ENCODE measurements around the gene MBD3L2B. TPM values are rescaled to one million over a fixed set of nuclear protein-coding genes. Genes with fewer than 3 reads are reported as not detected.

Gene MBD3L2B
- total and polyA plus RNA-seq, 2 donors (not counting 1 experiment from before 2014, with no cell fraction given) = not detected

- Histone ChIP-seq H3K27me3 (replicated peaks in 1 of 4; ENCODE audit: control extremely low read depth in 1 of 4, control insufficient read depth in 3 of 4, insufficient read depth in 4 of 4, low read length in 3 of 4) (no peaks in the 10 kb centered on the region), H4K20me1 (ENCODE audit: control insufficient read depth, insufficient read depth, low read length, poor library complexity, severe bottlenecking) (no peaks in the 10 kb centered on the region), H2AFZ (ENCODE audit: insufficient read depth, low read depth, low read length, poor library complexity, severe bottlenecking) (no peak overlapping the region), H3K9me3 (ENCODE audit: control extremely low read depth in 1 of 3, control insufficient read depth in 2 of 3, insufficient read depth in 1 of 3, low read length in 2 of 3) (peaks cover 0 to 4% (median 0%) of the 10 kb centered on the region in 3 donors), H3K36me3 (replicated peaks in 1 of 2; ENCODE audit: control extremely low read depth in 1 of 2, control insufficient read depth in 1 of 2, extremely low read depth in 1 of 2, insufficient read depth in 2 of 2, low read length in 1 of 2) (no peaks in the 10 kb centered on the region), H3K4me1 (ENCODE audit: control insufficient read depth in 2 of 2, insufficient read depth in 2 of 2, low read length in 2 of 2) (no peaks in the 10 kb centered on the region), H3K4me3 (ENCODE audit: control extremely low read depth in 1 of 5, extremely low read depth in 1 of 5, insufficient read depth in 1 of 5, low read depth in 2 of 5, low read length in 4 of 5) (no peak overlapping the region), H3K79me2 (ENCODE audit: control insufficient read depth, insufficient read depth, low read length) (no peaks in the 10 kb centered on the region), H3K9ac (ENCODE audit: low read length) (no peak overlapping the region), H3K27ac (ENCODE audit: low read length in 2 of 2) (no peak overlapping the region), H3K4me2 (replicated peaks; ENCODE audit: low read depth, low read length, poor library complexity, severe bottlenecking) (no peak overlapping the region)
- H3K4me1 Mint-ChIP-seq = no peaks in the 10 kb centered on the region
- no peaks in the 10 kb centered on the region for H3K27me3 Mint-ChIP-seq
- TF ChIP-seq CTCF (IDR thresholded peaks at IDR 0.05) (no peak), EZH2 (IDR thresholded peaks at IDR 0.05; ENCODE audit: borderline replicate concordance, insufficient read depth, low read depth, low read length, poor library complexity, severe bottlenecking) (no peak)
- no peak overlapping the region for H3K27ac Mint-ChIP-seq
- ChIA-PET CTCF (no interaction called here), POLR2A (no interaction called here)
- DNase-seq (no peak), ATAC-seq (ENCODE audit: low read depth) (no peak)
- intact Hi-C loops (cut with micrococcal nuclease) = no loop called here
- H3K4me3 Mint-ChIP-seq = no peak overlapping the region
- no peaks in the 10 kb centered on the region for H3K9me3 Mint-ChIP-seq (ENCODE audit: insufficient read depth)
- WGBS (ENCODE audit: insufficient coverage) = 99% methylated on average over 5 of the region's 12 CpGs
Observed at GRCh38 chr19:7010722-7011593, 10.3 kb downstream of the MBD3L2B start.

GRCh38 chr19:7007859-7008258 lies 13.4 kb downstream of the MBD3L2B start:
- H3K4me3 Mint-ChIP-seq = no peak overlapping the region
- H3K27me3 Mint-ChIP-seq = no peaks in the 10 kb centered on the region
- Histone ChIP-seq H3K4me1 (ENCODE audit: control insufficient read depth in 2 of 2, insufficient read depth in 2 of 2, low read length in 2 of 2) (no peaks in the 10 kb centered on the region), H2AFZ (ENCODE audit: insufficient read depth, low read depth, low read length, poor library complexity, severe bottlenecking) (no peak overlapping the region), H3K4me3 (ENCODE audit: control extremely low read depth in 1 of 5, extremely low read depth in 1 of 5, insufficient read depth in 1 of 5, low read depth in 2 of 5, low read length in 4 of 5) (no peak overlapping the region), H3K9me3 (ENCODE audit: control extremely low read depth in 1 of 3, control insufficient read depth in 2 of 3, insufficient read depth in 1 of 3, low read length in 2 of 3) (peaks cover 0 to 6% (median 0%) of the 10 kb centered on the region in 3 donors), H3K79me2 (ENCODE audit: control insufficient read depth, insufficient read depth, low read length) (no peaks in the 10 kb centered on the region), H3K9ac (ENCODE audit: low read length) (no peak overlapping the region), H4K20me1 (ENCODE audit: control insufficient read depth, insufficient read depth, low read length, poor library complexity, severe bottlenecking) (no peaks in the 10 kb centered on the region), H3K27me3 (replicated peaks in 1 of 4; ENCODE audit: control extremely low read depth in 1 of 4, control insufficient read depth in 3 of 4, insufficient read depth in 4 of 4, low read length in 3 of 4) (no peaks in the 10 kb centered on the region), H3K4me2 (replicated peaks; ENCODE audit: low read depth, low read length, poor library complexity, severe bottlenecking) (no peak overlapping the region), H3K27ac (ENCODE audit: low read length in 2 of 2) (no peak overlapping the region), H3K36me3 (replicated peaks in 1 of 2; ENCODE audit: control extremely low read depth in 1 of 2, control insufficient read depth in 1 of 2, extremely low read depth in 1 of 2, insufficient read depth in 2 of 2, low read length in 1 of 2) (no peaks in the 10 kb centered on the region)
- 0% methylated on average over 1 of the region's 4 CpGs for WGBS (ENCODE audit: insufficient coverage)
- ChIA-PET CTCF (no interaction called here), POLR2A (no interaction called here)
- no peak overlapping the region for H3K27ac Mint-ChIP-seq
- ATAC-seq (ENCODE audit: low read depth) (no peak), DNase-seq (peak; percentile 19)
- H3K9me3 Mint-ChIP-seq (ENCODE audit: insufficient read depth) = no peaks in the 10 kb centered on the region
- no peaks in the 10 kb centered on the region for H3K4me1 Mint-ChIP-seq
- TF ChIP-seq CTCF (IDR thresholded peaks at IDR 0.05) (no peak), EZH2 (IDR thresholded peaks at IDR 0.05; ENCODE audit: borderline replicate concordance, insufficient read depth, low read depth, low read length, poor library complexity, severe bottlenecking) (no peak)
- intact Hi-C loops (cut with micrococcal nuclease) = no loop called here

Data from B cell (primary cell).